Gastrocnemius medialis (tissue), 4 donors: ENCODE data around the gene SKA1.

Experiments used
- POLR2A ChIP-seq, 2 donors: fragments of 450-650 bp; IDR thresholded peaks; one replicate each; pipeline ENCODE4 v1.6.1; 2017; ENCODE audit warnings: antibody characterized with exemption in 2 of 2, mild to moderate bottlenecking in 2 of 2, moderate library complexity in 2 of 2
- TF ChIP-seq, protein P1 (sequence below), 5 experiments: fragments of 450-650 bp in 3 of 5; fragments of 200-600 bp in 2 of 5; sonication (generic) in 2 of 5; IDR thresholded peaks in 4 of 5; conservative IDR thresholded peaks in 1 of 5; 1 replicate in 4 of 5; 2 replicates in 1 of 5; pipeline ENCODE4 v1.5.1; 2016 to 2019; ENCODE audit warnings: antibody characterized with exemption in 5 of 5, mild to moderate bottlenecking in 3 of 5, moderate library complexity in 3 of 5

DNA sequence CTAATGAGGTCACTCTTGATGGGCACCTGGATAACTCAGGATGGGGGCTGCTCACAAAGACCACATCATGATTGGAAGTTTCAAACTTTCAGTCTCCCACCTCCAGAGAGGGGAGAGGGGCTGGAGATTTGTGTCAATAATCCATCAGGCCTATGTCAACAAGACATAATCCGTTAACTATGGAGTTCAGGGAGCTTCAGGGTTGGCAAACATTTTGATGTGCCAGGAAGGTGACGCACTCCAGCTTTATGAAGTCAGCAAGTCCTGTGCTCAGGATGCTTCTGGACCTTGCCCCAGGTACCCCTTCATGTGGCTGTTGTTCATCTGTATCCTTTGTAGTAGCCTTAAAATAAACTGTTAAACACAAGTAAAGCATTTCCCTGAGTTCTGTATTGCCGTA is 19.0 kb downstream of the SKA1 start:
- TF ChIP-seq, protein P1, sequence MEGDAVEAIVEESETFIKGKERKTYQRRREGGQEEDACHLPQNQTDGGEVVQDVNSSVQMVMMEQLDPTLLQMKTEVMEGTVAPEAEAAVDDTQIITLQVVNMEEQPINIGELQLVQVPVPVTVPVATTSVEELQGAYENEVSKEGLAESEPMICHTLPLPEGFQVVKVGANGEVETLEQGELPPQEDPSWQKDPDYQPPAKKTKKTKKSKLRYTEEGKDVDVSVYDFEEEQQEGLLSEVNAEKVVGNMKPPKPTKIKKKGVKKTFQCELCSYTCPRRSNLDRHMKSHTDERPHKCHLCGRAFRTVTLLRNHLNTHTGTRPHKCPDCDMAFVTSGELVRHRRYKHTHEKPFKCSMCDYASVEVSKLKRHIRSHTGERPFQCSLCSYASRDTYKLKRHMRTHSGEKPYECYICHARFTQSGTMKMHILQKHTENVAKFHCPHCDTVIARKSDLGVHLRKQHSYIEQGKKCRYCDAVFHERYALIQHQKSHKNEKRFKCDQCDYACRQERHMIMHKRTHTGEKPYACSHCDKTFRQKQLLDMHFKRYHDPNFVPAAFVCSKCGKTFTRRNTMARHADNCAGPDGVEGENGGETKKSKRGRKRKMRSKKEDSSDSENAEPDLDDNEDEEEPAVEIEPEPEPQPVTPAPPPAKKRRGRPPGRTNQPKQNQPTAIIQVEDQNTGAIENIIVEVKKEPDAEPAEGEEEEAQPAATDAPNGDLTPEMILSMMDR (IDR thresholded peaks at IDR 0.05 in 4 of 5, conservative IDR thresholded peaks at IDR 0.05 in 1 of 5): no peak
- TF ChIP-seq POLR2A (IDR thresholded peaks at IDR 0.05): no peak
